ENCODE results near the gene AK1.

DNA sequence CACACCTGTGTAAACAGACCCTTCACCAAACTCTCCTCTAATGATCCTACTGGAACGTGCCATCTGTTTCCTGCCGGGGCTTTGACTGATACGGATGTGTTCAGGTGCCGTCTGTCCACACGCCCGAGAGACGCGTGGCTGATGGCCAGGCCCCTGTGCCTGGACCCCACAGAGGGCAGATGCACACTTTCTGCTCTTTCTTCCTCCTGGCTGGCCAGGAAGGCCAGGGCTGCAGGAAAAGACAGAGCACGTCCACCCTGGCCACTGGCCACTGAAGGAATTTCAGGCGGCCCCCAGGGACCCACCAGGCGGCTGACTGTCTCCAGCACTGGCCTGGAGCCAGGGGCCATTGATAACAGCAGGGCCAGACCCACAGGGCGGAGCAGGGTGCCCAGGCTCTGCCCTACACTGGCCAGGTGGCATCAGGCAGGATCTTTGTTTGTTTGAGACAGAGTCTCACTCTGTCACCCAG, 19.4 kb downstream of the AK1 start:
- TF ChIP-seq, protein P1, sequence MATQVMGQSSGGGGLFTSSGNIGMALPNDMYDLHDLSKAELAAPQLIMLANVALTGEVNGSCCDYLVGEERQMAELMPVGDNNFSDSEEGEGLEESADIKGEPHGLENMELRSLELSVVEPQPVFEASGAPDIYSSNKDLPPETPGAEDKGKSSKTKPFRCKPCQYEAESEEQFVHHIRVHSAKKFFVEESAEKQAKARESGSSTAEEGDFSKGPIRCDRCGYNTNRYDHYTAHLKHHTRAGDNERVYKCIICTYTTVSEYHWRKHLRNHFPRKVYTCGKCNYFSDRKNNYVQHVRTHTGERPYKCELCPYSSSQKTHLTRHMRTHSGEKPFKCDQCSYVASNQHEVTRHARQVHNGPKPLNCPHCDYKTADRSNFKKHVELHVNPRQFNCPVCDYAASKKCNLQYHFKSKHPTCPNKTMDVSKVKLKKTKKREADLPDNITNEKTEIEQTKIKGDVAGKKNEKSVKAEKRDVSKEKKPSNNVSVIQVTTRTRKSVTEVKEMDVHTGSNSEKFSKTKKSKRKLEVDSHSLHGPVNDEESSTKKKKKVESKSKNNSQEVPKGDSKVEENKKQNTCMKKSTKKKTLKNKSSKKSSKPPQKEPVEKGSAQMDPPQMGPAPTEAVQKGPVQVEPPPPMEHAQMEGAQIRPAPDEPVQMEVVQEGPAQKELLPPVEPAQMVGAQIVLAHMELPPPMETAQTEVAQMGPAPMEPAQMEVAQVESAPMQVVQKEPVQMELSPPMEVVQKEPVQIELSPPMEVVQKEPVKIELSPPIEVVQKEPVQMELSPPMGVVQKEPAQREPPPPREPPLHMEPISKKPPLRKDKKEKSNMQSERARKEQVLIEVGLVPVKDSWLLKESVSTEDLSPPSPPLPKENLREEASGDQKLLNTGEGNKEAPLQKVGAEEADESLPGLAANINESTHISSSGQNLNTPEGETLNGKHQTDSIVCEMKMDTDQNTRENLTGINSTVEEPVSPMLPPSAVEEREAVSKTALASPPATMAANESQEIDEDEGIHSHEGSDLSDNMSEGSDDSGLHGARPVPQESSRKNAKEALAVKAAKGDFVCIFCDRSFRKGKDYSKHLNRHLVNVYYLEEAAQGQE (IDR thresholded peaks at IDR 0.05; ENCODE audit: low read depth, low read length) = no peak
- TF ChIP-seq, protein P2, sequence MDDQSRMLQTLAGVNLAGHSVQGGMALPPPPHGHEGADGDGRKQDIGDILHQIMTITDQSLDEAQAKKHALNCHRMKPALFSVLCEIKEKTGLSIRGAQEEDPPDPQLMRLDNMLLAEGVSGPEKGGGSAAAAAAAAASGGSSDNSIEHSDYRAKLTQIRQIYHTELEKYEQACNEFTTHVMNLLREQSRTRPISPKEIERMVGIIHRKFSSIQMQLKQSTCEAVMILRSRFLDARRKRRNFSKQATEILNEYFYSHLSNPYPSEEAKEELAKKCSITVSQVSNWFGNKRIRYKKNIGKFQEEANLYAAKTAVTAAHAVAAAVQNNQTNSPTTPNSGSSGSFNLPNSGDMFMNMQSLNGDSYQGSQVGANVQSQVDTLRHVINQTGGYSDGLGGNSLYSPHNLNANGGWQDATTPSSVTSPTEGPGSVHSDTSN (IDR thresholded peaks at IDR 0.05) = no peak
- TF ChIP-seq, protein P3, sequence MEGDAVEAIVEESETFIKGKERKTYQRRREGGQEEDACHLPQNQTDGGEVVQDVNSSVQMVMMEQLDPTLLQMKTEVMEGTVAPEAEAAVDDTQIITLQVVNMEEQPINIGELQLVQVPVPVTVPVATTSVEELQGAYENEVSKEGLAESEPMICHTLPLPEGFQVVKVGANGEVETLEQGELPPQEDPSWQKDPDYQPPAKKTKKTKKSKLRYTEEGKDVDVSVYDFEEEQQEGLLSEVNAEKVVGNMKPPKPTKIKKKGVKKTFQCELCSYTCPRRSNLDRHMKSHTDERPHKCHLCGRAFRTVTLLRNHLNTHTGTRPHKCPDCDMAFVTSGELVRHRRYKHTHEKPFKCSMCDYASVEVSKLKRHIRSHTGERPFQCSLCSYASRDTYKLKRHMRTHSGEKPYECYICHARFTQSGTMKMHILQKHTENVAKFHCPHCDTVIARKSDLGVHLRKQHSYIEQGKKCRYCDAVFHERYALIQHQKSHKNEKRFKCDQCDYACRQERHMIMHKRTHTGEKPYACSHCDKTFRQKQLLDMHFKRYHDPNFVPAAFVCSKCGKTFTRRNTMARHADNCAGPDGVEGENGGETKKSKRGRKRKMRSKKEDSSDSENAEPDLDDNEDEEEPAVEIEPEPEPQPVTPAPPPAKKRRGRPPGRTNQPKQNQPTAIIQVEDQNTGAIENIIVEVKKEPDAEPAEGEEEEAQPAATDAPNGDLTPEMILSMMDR (IDR thresholded peaks at IDR 0.05) = no peak
- no peak for TF ChIP-seq JUND (IDR thresholded peaks at IDR 0.05)
- no peak for TF ChIP-seq RAD21 (IDR thresholded peaks at IDR 0.05; ENCODE audit: low read length)
- TF ChIP-seq RFX5 (IDR thresholded peaks at IDR 0.05; ENCODE audit: low read length) = no peak
- TF ChIP-seq SMC3 (IDR thresholded peaks at IDR 0.05; ENCODE audit: low read depth, low read length) = no peak
- TF ChIP-seq CHD2 (IDR thresholded peaks at IDR 0.05; ENCODE audit: low read length, partially characterized antibody) = no peak
- TF ChIP-seq EP300 (IDR thresholded peaks at IDR 0.05; ENCODE audit: borderline replicate concordance in 1 of 2, low read depth in 1 of 2, low read length in 1 of 2) = 0 out of 4 replicates have a peak, but pooled peaks of 1 of the 2 experiments have one; percentile 30
- no peak for TF ChIP-seq GABPA (IDR thresholded peaks at IDR 0.05; ENCODE audit: low read depth)
- no peak for TF ChIP-seq NRF1 (IDR thresholded peaks at IDR 0.05; ENCODE audit: low read depth, low read length)
- TF ChIP-seq RCOR1 (IDR thresholded peaks at IDR 0.05; ENCODE audit: low read length) = peak; percentile 87; the same call in 1 of the 2 replicates
